COLO668 (cell line): ENCODE measurements around the gene TGFBR3.

Experiments
- DNase-seq: peaks from one replicate; lab custom pipeline; 2025; ENCODE audit not compliant: unreplicated experiment; lab: John Stamatoyannopoulos, UW

TGFBR3 gene

GRCh38 chr1:91717839-91718238, 168.1 kb downstream of the TGFBR3 start:
- DNase-seq, result no peak

GRCh38 chr1:91716339-91716738, 169.6 kb downstream of the TGFBR3 start:
- no peak for DNase-seq

- DNase-seq, result no peak
Measured at GRCh38 chr1:91715416-91716000, 170.4 kb downstream of the TGFBR3 start.

GRCh38 chr1:91714867-91715381, 171.0 kb downstream of the TGFBR3 start:
- DNase-seq, result no peak

GRCh38 chr1:91712981-91713841, 172.7 kb downstream of the TGFBR3 start:
- DNase-seq, result no peak

GRCh38 chr1:91712393-91712792, 173.6 kb downstream of the TGFBR3 start:
- no peak for DNase-seq

GRCh38 chr1:91711504-91712247, 174.3 kb downstream of the TGFBR3 start:
- no peak for DNase-seq

- DNase-seq, result no peak
Measured at GRCh38 chr1:91710261-91710660, 175.7 kb downstream of the TGFBR3 start.

- no peak for DNase-seq
Measured at GRCh38 chr1:91708691-91709090, 177.3 kb downstream of the TGFBR3 start.

- DNase-seq, result no peak
Measured at GRCh38 chr1:91707890-91708218, 178.1 kb downstream of the TGFBR3 start.

- no peak for DNase-seq
Measured at GRCh38 chr1:91707114-91707889, 178.6 kb downstream of the TGFBR3 start.

- DNase-seq, result no peak
Measured at GRCh38 chr1:91706140-91706957, 179.6 kb downstream of the TGFBR3 start.

GRCh38 chr1:91704746-91705145, 181.2 kb downstream of the TGFBR3 start:
- no peak for DNase-seq

- no peak for DNase-seq
Measured at GRCh38 chr1:91703095-91703494, 182.9 kb downstream of the TGFBR3 start.

- DNase-seq, result no peak
Measured at GRCh38 chr1:91701472-91701869, 184.5 kb downstream of the TGFBR3 start.

GRCh38 chr1:91700771-91701471, 185.0 kb downstream of the TGFBR3 start:
- DNase-seq, result no peak

- DNase-seq, result no peak
Measured at GRCh38 chr1:91700332-91700731, 185.6 kb downstream of the TGFBR3 start.

GRCh38 chr1:91699339-91699974, 186.5 kb downstream of the TGFBR3 start:
- no peak for DNase-seq

- no peak for DNase-seq
Measured at GRCh38 chr1:91697861-91698260, 188.1 kb downstream of the TGFBR3 start.
